Ectodermal cell (in vitro differentiated cells): ENCODE data around the gene SLC16A4.
"Not testable (repeated sequence)": the region's sequence is repeated elsewhere in the genome, so short reads cannot be mapped to it uniquely, and the experiment has no call there.

Source experiments
- H3K27ac ChIP-seq: 2 replicates; pipeline ENCODE4 v1.7.0; 2013; ENCODE audit warnings: mild to moderate bottlenecking, low read depth, low read length; ENCODE audit not compliant: insufficient read depth, poor library complexity, severe bottlenecking
- H3K27me3 ChIP-seq: 2 replicates; pipeline ENCODE4 v1.7.0; 2013; ENCODE audit warnings: mild to moderate bottlenecking, low read length; ENCODE audit not compliant: insufficient read depth, control insufficient read depth, poor library complexity, severe bottlenecking
- H3K36me3 ChIP-seq: one replicate; pipeline ENCODE4 v1.7.0; 2013; ENCODE audit warnings: low read length; ENCODE audit not compliant: control insufficient read depth, insufficient read depth
- H3K4me1 ChIP-seq: one replicate; pipeline ENCODE4 v1.7.0; 2013; ENCODE audit warnings: low read length; ENCODE audit not compliant: control insufficient read depth, insufficient read depth
- H3K4me3 ChIP-seq: 2 replicates; pipeline ENCODE4 v1.7.0; 2013; ENCODE audit warnings: low read depth, low read length, control low read depth; ENCODE audit not compliant: insufficient read depth
- H3K9me3 ChIP-seq: 2 replicates; pipeline ENCODE4 v1.7.0; 2013; ENCODE audit warnings: mild to moderate bottlenecking, low read length, moderate library complexity; ENCODE audit not compliant: control insufficient read depth
- WGBS, 2 experiments: methylation state at CpG; one replicate each; pipeline ENCODE4 v1.1.7; 2013; ENCODE audit warnings: missing lambda C conversion rate in 2 of 2; 5-methylcytosine and 5-hydroxymethylcytosine counted together

SLC16A4 gene

GRCh38 chr1:110428946-110429345 lies 38.1 kb upstream of the SLC16A4 start:
- H3K9me3 ChIP-seq: no peaks in the 10 kb centered on the region
- H3K4me3 ChIP-seq: no peak overlapping the region
- H3K27me3 ChIP-seq: no peaks in the 10 kb centered on the region
- WGBS, 2 experiments: 84 to 85% methylated on average over 4 of the region's 4 CpGs
- H3K4me1 ChIP-seq: peaks cover 3% of the 10 kb centered on the region
- no peaks in the 10 kb centered on the region for H3K36me3 ChIP-seq
- H3K27ac ChIP-seq: no peak overlapping the region

- WGBS, 2 experiments: 89% methylated on average over 4 of the region's 4 CpGs
- Histone ChIP-seq H3K27ac (no peak overlapping the region), H3K9me3 (no peaks in the 10 kb centered on the region), H3K36me3 (no peaks in the 10 kb centered on the region), H3K4me3 (no peak overlapping the region), H3K27me3 (no peaks in the 10 kb centered on the region), H3K4me1 (no peaks in the 10 kb centered on the region)
Observed at GRCh38 chr1:110426854-110427253, 36.0 kb upstream of the SLC16A4 start.

- no peaks in the 10 kb centered on the region for H3K4me1 ChIP-seq
- H3K9me3 ChIP-seq: no peaks in the 10 kb centered on the region
- H3K36me3 ChIP-seq: no peaks in the 10 kb centered on the region
- WGBS, 2 experiments: 84 to 85% methylated on average over 9 of the region's 9 CpGs
- no peaks in the 10 kb centered on the region for H3K27me3 ChIP-seq
- H3K27ac ChIP-seq: no peak overlapping the region
- no peak overlapping the region for H3K4me3 ChIP-seq
Observed at GRCh38 chr1:110425612-110426152, 34.9 kb upstream of the SLC16A4 start.

- Histone ChIP-seq H3K27me3 (no peaks in the 10 kb centered on the region), H3K36me3 (no peaks in the 10 kb centered on the region), H3K27ac (no peak overlapping the region), H3K9me3 (no peaks in the 10 kb centered on the region), H3K4me3 (no peak overlapping the region), H3K4me1 (no peaks in the 10 kb centered on the region)
- 83 to 86% methylated on average over 9 of the region's 9 CpGs for WGBS, 2 experiments
Observed at GRCh38 chr1:110424699-110425611, 34.1 kb upstream of the SLC16A4 start.

- H3K36me3 ChIP-seq: no peaks in the 10 kb centered on the region
- H3K9me3 ChIP-seq: no peaks in the 10 kb centered on the region
- no peak overlapping the region for H3K27ac ChIP-seq
- 92 to 94% methylated on average over 2 of the region's 2 CpGs for WGBS, 2 experiments
- H3K4me1 ChIP-seq: no peaks in the 10 kb centered on the region
- no peaks in the 10 kb centered on the region for H3K27me3 ChIP-seq
- no peak overlapping the region for H3K4me3 ChIP-seq
Observed at GRCh38 chr1:110420874-110421793, 30.3 kb upstream of the SLC16A4 start.

- H3K4me1 ChIP-seq: no peaks in the 10 kb centered on the region
- WGBS, 2 experiments: 91 to 94% methylated on average over 10 of the region's 10 CpGs
- no peaks in the 10 kb centered on the region for H3K9me3 ChIP-seq
- H3K36me3 ChIP-seq: no peaks in the 10 kb centered on the region
- no peak overlapping the region for H3K4me3 ChIP-seq
- H3K27ac ChIP-seq: no peak overlapping the region
- H3K27me3 ChIP-seq: no peaks in the 10 kb centered on the region
Observed at GRCh38 chr1:110420023-110420662, 29.3 kb upstream of the SLC16A4 start.

GRCh38 chr1:110418729-110419128 lies 27.9 kb upstream of the SLC16A4 start:
- H3K9me3 ChIP-seq: no peaks in the 10 kb centered on the region
- H3K4me1 ChIP-seq: no peaks in the 10 kb centered on the region
- H3K4me3 ChIP-seq: no peak overlapping the region
- WGBS, 2 experiments: 90 to 96% methylated on average over 1 of the region's 1 CpG
- H3K27me3 ChIP-seq: no peaks in the 10 kb centered on the region
- H3K27ac ChIP-seq: no peak overlapping the region
- H3K36me3 ChIP-seq: no peaks in the 10 kb centered on the region

GRCh38 chr1:110413045-110413444 lies 22.2 kb upstream of the SLC16A4 start:
- WGBS, 2 experiments: 96 to 100% methylated on average over 1 of the region's 1 CpG
- H3K9me3 ChIP-seq, H3K4me1 ChIP-seq: not testable (repeated sequence)

GRCh38 chr1:110412576-110412975 lies 21.8 kb upstream of the SLC16A4 start:
- Histone ChIP-seq H3K9me3 (no peaks in the 10 kb centered on the region), H3K27me3 (no peaks in the 10 kb centered on the region), H3K4me1 (no peaks in the 10 kb centered on the region), H3K4me3 (no peak overlapping the region), H3K36me3 (no peaks in the 10 kb centered on the region), H3K27ac (no peak overlapping the region)
- WGBS, 2 experiments: 39 to 44% methylated on average over 4 of the region's 4 CpGs

More at GRCh38 chr1:110413045-110413444, 22.2 kb upstream of the SLC16A4 start:
- not testable (repeated sequence) for H3K36me3 ChIP-seq, H3K4me3 ChIP-seq, H3K27ac ChIP-seq, H3K27me3 ChIP-seq
